Testis (tissue), 3 donors: ENCODE results near the gene MBP. TPM values are rescaled to one million over a fixed set of nuclear protein-coding genes. Genes with fewer than 3 reads are reported as not detected.
A peak's percentile ranks its signal among the peaks of the same experiment; 100 is the strongest.
"Not testable (repeated sequence)": the region's sequence is repeated elsewhere in the genome, so short reads cannot be mapped to it uniquely, and the experiment has no call there.

ENCODE experiments used
- DNase-seq: peaks from one replicate; pipeline ENCODE4 v3.0.0-alpha.2; 2019
- H3K27ac ChIP-seq, 2 donors: fragments of 200-600 bp; sonication (generic); one replicate each; pipeline ENCODE4 v1.5.1; 2019
- H3K27me3 ChIP-seq: fragments of 200-600 bp; sonication (generic); one replicate; pipeline ENCODE4 v1.5.1; 2019
- H3K36me3 ChIP-seq: fragments of 200-600 bp; sonication (generic); one replicate; pipeline ENCODE4 v1.5.1; 2017; ENCODE audit warnings: low read depth; ENCODE audit errors: missing control alignments
- H3K4me1 ChIP-seq: fragments of 200-600 bp; sonication (generic); one replicate; pipeline ENCODE4 v1.5.1; 2019
- H3K4me3 ChIP-seq, 2 donors: fragments of 200-600 bp; sonication (generic); one replicate each; pipeline ENCODE4 v1.5.1; 2017 to 2019
- H3K9me3 ChIP-seq: fragments of 200-600 bp; sonication (generic); one replicate; pipeline ENCODE4 v1.5.1; 2017
- CTCF ChIP-seq, 3 experiments: fragments of 450-650 bp in 2 of 3; fragments of 200-600 bp in 1 of 3; sonication (generic) in 1 of 3; IDR thresholded peaks; one replicate each; pipeline ENCODE4 v1.5.1; 2016 to 2019; ENCODE audit warnings: antibody characterized with exemption in 3 of 3, mild to moderate bottlenecking in 2 of 3, moderate library complexity in 1 of 3
- POLR2A ChIP-seq: fragments of 450-650 bp; IDR thresholded peaks from one replicate; pipeline ENCODE4 v1.6.1; 2017; ENCODE audit warnings: antibody characterized with exemption, mild to moderate bottlenecking, moderate library complexity
- WGBS, 2 donors: methylation state at CpG; one replicate each; pipeline ENCODE4 v1.1.5; 2018; 5-methylcytosine and 5-hydroxymethylcytosine counted together
- intact Hi-C: fragments of 100-400 bp; cut with DNase I; formaldehyde crosslinking; loops from one replicate; pipeline ENCODE4 v1.15.1; 2023; ENCODE audit warnings: low total_unique reads
- polyA plus RNA-seq: library from polyadenylated mRNA; stranded (reverse); fragments of 350-450 nt; fragmentation: Illumina TruSeq; extraction: RNeasy Lipid Tissue Mini Kit (QIAGEN cat#74804); gene quantifications from one replicate; pipeline ENCODE4 v1.2.3, GENCODE V29; 2014; ENCODE audit warnings: low read depth, low replicate concordance; ENCODE audit not compliant: insufficient read depth
- total RNA-seq, 2 donors: library from RNA; depleted of rRNA; stranded (reverse); fragments of >200 nt; gene quantifications; one replicate each; pipeline ENCODE4 v1.2.3, GENCODE V29; 2016

MBP gene
- total and polyA plus RNA-seq, 3 donors from 2014 or later, result 15.4 to 20.3 (median 16.7) TPM

GRCh38 chr18:76953156-76953555 is 179.4 kb downstream of the MBP start:
- intact Hi-C loops, result no loop called here
- peaks cover 9% of the 10 kb centered on the region for H3K4me1 ChIP-seq
- no peak for DNase-seq
- H3K27me3 ChIP-seq, result no peaks in the 10 kb centered on the region
- H3K36me3 ChIP-seq, result no peaks in the 10 kb centered on the region
- no peaks in the 10 kb centered on the region for H3K9me3 ChIP-seq
- TF ChIP-seq POLR2A (no peak), CTCF (IDR thresholded peaks at IDR 0.05) (no peak)
- 48 to 52% methylated on average over 6 of the region's 6 CpGs for WGBS, 2 donors
- H3K27ac ChIP-seq, result peak overlapping the region in 1 of 2 donors; percentile 15
- H3K4me3 ChIP-seq, result no peak overlapping the region

DNA sequence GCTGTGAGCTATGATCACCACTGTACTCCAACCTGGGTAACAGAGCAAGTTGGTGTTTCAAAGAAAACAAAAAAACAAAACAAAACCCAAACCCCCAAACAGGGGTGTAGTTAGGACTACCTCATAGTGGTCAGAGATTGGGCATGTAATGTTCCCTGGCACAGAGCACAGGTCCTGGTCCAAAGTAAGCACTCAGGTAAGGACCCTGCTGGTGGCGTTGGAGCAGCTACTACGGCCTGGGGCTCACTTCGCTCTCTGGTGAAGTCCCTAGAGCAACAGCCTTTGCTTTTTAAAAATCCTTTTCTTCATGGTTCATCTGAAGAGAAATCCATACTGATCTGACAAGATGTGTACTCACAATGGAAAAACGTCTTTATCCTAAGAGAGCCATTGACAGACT is 179.8 kb downstream of the MBP start:
- intact Hi-C loops, result no loop called here
- Histone ChIP-seq H3K4me1 (peaks cover 9% of the 10 kb centered on the region), H3K9me3 (no peaks in the 10 kb centered on the region), H3K27me3 (no peaks in the 10 kb centered on the region), H3K36me3 (no peaks in the 10 kb centered on the region), H3K27ac (no peak overlapping the region), H3K4me3 (no peak overlapping the region)
- DNase-seq, result no peak
- WGBS, 2 donors, result 81 to 82% methylated on average over 4 of the region's 4 CpGs
- TF ChIP-seq POLR2A, result no peak
- TF ChIP-seq CTCF (IDR thresholded peaks at IDR 0.05), result no peak

DNA sequence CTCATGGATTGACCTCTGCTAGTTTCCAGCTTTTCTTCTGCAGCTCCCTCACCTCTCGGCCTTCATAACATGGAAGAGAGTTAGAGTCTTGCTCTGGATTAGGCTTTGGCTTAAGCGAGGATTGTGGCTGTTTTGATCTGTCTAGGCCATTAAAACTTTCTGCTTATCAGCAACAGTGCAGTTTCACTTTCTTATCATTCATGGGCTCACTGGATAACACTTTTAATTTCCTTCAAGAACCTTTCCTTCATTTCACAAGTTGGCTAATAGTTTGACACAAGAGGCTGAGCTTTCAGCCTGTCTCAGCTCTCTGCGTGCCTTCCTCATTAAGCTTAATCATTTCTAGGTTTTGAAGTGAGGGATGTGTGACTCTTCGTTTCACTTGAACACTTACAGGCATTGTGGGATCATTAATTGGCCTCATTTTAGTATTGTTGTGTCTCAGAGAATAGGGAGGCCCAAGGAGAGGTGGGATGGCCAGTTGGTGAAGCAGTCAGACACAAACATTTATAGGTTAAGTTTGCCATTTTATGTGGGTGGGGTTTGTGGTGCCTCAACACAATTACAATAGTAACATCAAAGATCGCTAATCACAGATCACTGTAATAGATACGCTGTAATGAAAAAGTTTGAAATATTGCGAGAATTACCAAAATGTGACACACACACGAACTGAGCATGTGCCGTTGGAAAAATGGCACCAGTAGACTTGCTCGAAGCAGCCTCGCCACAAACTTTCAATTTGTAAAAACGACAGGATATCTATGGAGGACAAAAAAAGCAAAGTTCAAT is 180.9 kb downstream of the MBP start:
- no peak for DNase-seq
- no peaks in the 10 kb centered on the region for H3K36me3 ChIP-seq
- TF ChIP-seq POLR2A, result no peak
- TF ChIP-seq CTCF (IDR thresholded peaks at IDR 0.05), result no peak
- H3K9me3 ChIP-seq, result no peaks in the 10 kb centered on the region
- intact Hi-C loops, result no loop called here
- 88 to 94% methylated on average over 12 of the region's 12 CpGs for WGBS, 2 donors
- no peak overlapping the region for H3K27ac ChIP-seq
- H3K27me3 ChIP-seq, result no peaks in the 10 kb centered on the region
- H3K4me3 ChIP-seq, result no peak overlapping the region
- H3K4me1 ChIP-seq, result peaks cover 9% of the 10 kb centered on the region

GRCh38 chr18:76948345-76948744 is 184.2 kb downstream of the MBP start:
- Histone ChIP-seq H3K36me3 (no peaks in the 10 kb centered on the region), H3K27ac (no peak overlapping the region), H3K4me1 (peaks cover 3% of the 10 kb centered on the region), H3K9me3 (no peaks in the 10 kb centered on the region), H3K27me3 (no peaks in the 10 kb centered on the region), H3K4me3 (no peak overlapping the region)
- intact Hi-C loops, result no loop called here
- no peak for DNase-seq
- WGBS, 2 donors, result 91 to 95% methylated on average over 8 of the region's 8 CpGs
- TF ChIP-seq CTCF (IDR thresholded peaks at IDR 0.05), result no peak
- TF ChIP-seq POLR2A, result no peak

DNA sequence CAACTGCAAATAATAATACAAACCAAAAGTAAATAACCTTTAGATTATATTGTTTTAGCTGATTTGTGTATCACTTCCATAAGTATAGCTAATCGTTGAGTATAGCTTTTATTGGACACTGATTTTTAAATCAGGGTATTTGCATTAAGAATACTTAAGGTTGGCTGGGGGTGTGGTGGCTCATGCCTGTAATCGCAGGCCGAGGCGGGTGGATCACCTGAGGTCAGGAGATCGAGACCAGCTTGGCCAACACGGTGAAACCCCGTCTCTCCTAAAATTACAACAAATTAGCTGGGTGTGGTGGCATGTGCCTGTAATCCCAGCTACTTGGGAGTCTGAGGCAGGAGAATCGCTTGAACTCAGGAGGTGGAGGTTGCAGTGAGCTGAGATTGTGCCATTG is 188.2 kb downstream of the MBP start:
- intact Hi-C loops, H3K36me3 ChIP-seq, H3K9me3 ChIP-seq, H3K4me1 ChIP-seq, H3K27ac ChIP-seq, H3K4me3 ChIP-seq, H3K27me3 ChIP-seq, DNase-seq: not testable (repeated sequence)
- 94 to 98% methylated on average over 8 of the region's 8 CpGs for WGBS, 2 donors
